Prostate gland (tissue), 2 donors: Measurements from ENCODE around the gene IL20. TPM values are rescaled to one million over a fixed set of nuclear protein-coding genes. Genes with fewer than 3 reads are reported as not detected.

Source experiments
- DNase-seq: peaks from one replicate; pipeline ENCODE4 v3.0.0-alpha.2; 2019; ENCODE audit warnings: low spot score
- H3K27ac ChIP-seq, 2 donors: fragments of 200-600 bp; sonication (generic); 2 replicates each; pipeline ENCODE4 v1.5.1; 2017 to 2019
- H3K27me3 ChIP-seq: fragments of 200-600 bp; sonication (generic); replicated peaks from 2 replicates; pipeline ENCODE4 v1.5.1; 2019; ENCODE audit not compliant: insufficient read depth
- H3K36me3 ChIP-seq, 2 donors: fragments of 200-600 bp; sonication (generic); 1 replicate in 1 of 2; 2 replicates in 1 of 2; pipeline versions ENCODE4 v1.5.1 to v1.8.1; 2017 to 2019
- H3K4me1 ChIP-seq: fragments of 200-600 bp; sonication (generic); replicated peaks from 2 replicates; pipeline ENCODE4 v1.5.1; 2019
- H3K4me3 ChIP-seq, 2 donors: fragments of 200-600 bp; sonication (generic); 2 replicates each; pipeline ENCODE4 v1.5.1; 2017 to 2019
- H3K9me3 ChIP-seq: fragments of 200-600 bp; sonication (generic); 2 replicates; pipeline ENCODE4 v1.5.1; 2017
- POLR2A ChIP-seq: fragments of 450-650 bp; IDR thresholded peaks from one replicate; pipeline ENCODE4 v1.6.1; 2016; ENCODE audit warnings: antibody characterized with exemption, mild to moderate bottlenecking
- POLR2AphosphoS5 ChIP-seq: sonication (generic); formaldehyde crosslinking; IDR thresholded peaks from one replicate; pipeline ENCODE4 v1.6.1; 2017; ENCODE audit warnings: antibody characterized with exemption
- WGBS: methylation state at CpG from one replicate; pipeline ENCODE4 v1.1.5; 2018; 5-methylcytosine and 5-hydroxymethylcytosine counted together
- intact Hi-C: fragments of 100-400 bp; cut with DNase I; formaldehyde crosslinking; loops from one replicate; pipeline ENCODE4 v1.14.2; 2022
- total RNA-seq, 2 donors: library from RNA; depleted of rRNA; stranded (reverse); fragments of >200 nt; gene quantifications; one replicate each; pipeline ENCODE4 v1.1.0, GENCODE V29; 2016
- TF ChIP-seq, protein P1 (sequence below), 4 experiments: fragments of 200-600 bp in 2 of 4; fragments of 450-650 bp in 2 of 4; sonication (generic) in 2 of 4; IDR thresholded peaks; 1 replicate in 3 of 4; 2 replicates in 1 of 4; pipeline ENCODE4 v1.5.1; 2016 to 2019; ENCODE audit warnings: antibody characterized with exemption in 4 of 4, mild to moderate bottlenecking in 2 of 4, moderate library complexity in 2 of 4

Gene IL20
- total RNA-seq, 2 donors from 2014 or later, result not detected

GRCh38 chr1:206902702-206903101 is 37.3 kb downstream of the IL20 start:
- no peak for DNase-seq
- TF ChIP-seq POLR2A (no peak), POLR2AphosphoS5 (no peak)
- TF ChIP-seq, protein P1, sequence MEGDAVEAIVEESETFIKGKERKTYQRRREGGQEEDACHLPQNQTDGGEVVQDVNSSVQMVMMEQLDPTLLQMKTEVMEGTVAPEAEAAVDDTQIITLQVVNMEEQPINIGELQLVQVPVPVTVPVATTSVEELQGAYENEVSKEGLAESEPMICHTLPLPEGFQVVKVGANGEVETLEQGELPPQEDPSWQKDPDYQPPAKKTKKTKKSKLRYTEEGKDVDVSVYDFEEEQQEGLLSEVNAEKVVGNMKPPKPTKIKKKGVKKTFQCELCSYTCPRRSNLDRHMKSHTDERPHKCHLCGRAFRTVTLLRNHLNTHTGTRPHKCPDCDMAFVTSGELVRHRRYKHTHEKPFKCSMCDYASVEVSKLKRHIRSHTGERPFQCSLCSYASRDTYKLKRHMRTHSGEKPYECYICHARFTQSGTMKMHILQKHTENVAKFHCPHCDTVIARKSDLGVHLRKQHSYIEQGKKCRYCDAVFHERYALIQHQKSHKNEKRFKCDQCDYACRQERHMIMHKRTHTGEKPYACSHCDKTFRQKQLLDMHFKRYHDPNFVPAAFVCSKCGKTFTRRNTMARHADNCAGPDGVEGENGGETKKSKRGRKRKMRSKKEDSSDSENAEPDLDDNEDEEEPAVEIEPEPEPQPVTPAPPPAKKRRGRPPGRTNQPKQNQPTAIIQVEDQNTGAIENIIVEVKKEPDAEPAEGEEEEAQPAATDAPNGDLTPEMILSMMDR (IDR thresholded peaks at IDR 0.05), result no peak
- intact Hi-C loops, result no loop called here
- H3K4me3 ChIP-seq, result no peak overlapping the region
- H3K36me3 ChIP-seq, result no peaks in the 10 kb centered on the region
- H3K9me3 ChIP-seq, result no peaks in the 10 kb centered on the region
- H3K27me3 ChIP-seq, result no peaks in the 10 kb centered on the region
- no peaks in the 10 kb centered on the region for H3K4me1 ChIP-seq
- no peak overlapping the region for H3K27ac ChIP-seq
- WGBS, result 87% methylated on average over 1 of the region's 1 CpG

DNA sequence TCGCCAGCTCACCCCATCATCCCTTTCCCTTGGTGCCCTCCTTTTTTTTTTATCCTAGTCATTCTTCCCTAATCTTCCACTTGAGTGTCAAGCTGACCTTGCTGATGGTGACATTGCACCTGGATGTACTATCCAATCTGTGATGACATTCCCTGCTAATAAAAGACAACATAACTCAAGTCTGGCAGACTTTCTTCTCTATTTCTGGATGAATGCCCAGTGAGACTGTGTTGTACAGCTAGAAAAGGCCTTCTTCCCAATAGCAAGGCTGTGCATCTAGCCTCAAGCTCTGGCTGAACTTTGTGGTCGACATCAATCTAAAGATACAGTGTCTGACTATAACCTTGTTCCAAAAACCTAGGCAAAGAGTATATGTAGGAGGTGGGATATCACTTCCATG is 38.3 kb downstream of the IL20 start:
- H3K36me3 ChIP-seq, result no peaks in the 10 kb centered on the region
- peak; percentile 27 for DNase-seq
- intact Hi-C loops, result no loop called here
- H3K4me3 ChIP-seq, result no peak overlapping the region
- peak; percentile 42 for TF ChIP-seq POLR2AphosphoS5
- no peak for TF ChIP-seq POLR2A
- no peak overlapping the region for H3K27ac ChIP-seq
- H3K27me3 ChIP-seq, result no peaks in the 10 kb centered on the region
- H3K4me1 ChIP-seq, result no peaks in the 10 kb centered on the region
- WGBS, result 56% methylated on average over 2 of the region's 2 CpGs
- no peaks in the 10 kb centered on the region for H3K9me3 ChIP-seq

DNA sequence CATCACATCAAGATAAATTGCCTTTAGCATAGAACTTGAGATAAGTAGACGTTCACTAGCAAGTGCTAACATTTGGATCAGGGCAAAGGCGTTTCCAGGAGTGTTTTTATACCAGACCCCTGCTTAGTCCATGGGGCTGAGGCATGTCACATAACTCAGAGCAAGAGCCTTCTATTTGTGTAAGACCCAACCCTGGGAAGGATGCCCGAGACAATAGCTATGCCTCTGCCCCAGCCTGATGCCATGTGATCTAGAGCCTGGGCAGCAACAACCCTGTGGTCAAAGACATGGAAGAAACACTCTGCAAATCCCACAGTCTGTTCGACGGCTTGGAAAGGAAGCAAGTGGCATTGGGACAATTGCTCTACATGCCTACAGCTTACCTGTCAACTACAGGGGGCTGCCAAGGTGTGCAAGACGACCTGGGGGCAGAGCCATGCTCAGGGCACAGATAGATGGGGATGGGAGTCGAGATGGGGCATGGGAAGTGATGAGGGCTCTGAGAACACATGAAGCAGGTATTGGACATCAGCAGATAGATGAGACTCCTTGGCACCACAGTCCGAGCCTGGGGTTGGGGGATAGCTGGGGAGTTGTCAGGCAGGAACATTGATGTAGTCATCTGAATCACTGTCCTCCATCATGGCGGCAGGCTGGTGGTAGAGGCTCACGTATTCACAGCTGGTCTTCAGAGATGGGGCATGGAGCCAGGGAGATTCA is 39.2 kb downstream of the IL20 start:
- TF ChIP-seq POLR2AphosphoS5 (no peak), POLR2A (no peak)
- TF ChIP-seq, protein P1 (IDR thresholded peaks at IDR 0.05), result no peak
- intact Hi-C loops, result no loop called here
- WGBS, result 88% methylated on average over 10 of the region's 10 CpGs

GRCh38 chr1:206905295-206906164 is 40.1 kb downstream of the IL20 start:
- 81% methylated on average over 4 of the region's 4 CpGs for WGBS
- H3K27ac ChIP-seq, result no peak overlapping the region

More for the DNA sequence above, 39.2 kb downstream of the IL20 start:
- H3K9me3 ChIP-seq, result no peaks in the 10 kb centered on the region
- H3K4me3 ChIP-seq, result no peak overlapping the region
- H3K27ac ChIP-seq, result no peak overlapping the region
- H3K4me1 ChIP-seq, result no peaks in the 10 kb centered on the region
- no peaks in the 10 kb centered on the region for H3K36me3 ChIP-seq
- no peaks in the 10 kb centered on the region for H3K27me3 ChIP-seq
- no peak for DNase-seq

More at GRCh38 chr1:206905295-206906164, 40.1 kb downstream of the IL20 start:
- intact Hi-C loops, result no loop called here
- Histone ChIP-seq H3K36me3 (no peaks in the 10 kb centered on the region), H3K4me3 (no peak overlapping the region), H3K27me3 (no peaks in the 10 kb centered on the region), H3K9me3 (no peaks in the 10 kb centered on the region), H3K4me1 (no peaks in the 10 kb centered on the region)
- TF ChIP-seq POLR2AphosphoS5, result no peak
- TF ChIP-seq POLR2A, result no peak
- TF ChIP-seq, protein P1 (IDR thresholded peaks at IDR 0.05), result no peak
- DNase-seq, result no peak
